COR-L47 (cell line): ENCODE results near the gene ENHO.

Experiments
- DNase-seq: peaks from one replicate; lab custom pipeline; 2025; lab: John Stamatoyannopoulos, UW

The ENHO gene

GRCh38 chr9:34475097-34475496 is 47.7 kb downstream of the ENHO start:
- no peak for DNase-seq
